H1 (cell line): ENCODE data around the gene ZBTB34. TPM values are rescaled to one million over a fixed set of nuclear protein-coding genes. Genes with fewer than 3 reads are reported as not detected.

Source experiments
- CTCF ChIP-seq, 3 experiments: IDR thresholded peaks; 1 replicate in 2 of 3; 2 replicates in 1 of 3; pipeline versions ENCODE4 v1.5.1 to v1.6.1; 2011; ENCODE audit warnings: low read length in 3 of 3, mild to moderate bottlenecking in 3 of 3, inconsistent platforms in 2 of 3, low read depth in 1 of 3, moderate library complexity in 1 of 3; ENCODE audit not compliant: insufficient read depth in 1 of 3; ENCODE audit errors: control extremely low read depth in 1 of 3
- MAFK ChIP-seq: IDR thresholded peaks from 2 replicates; pipeline ENCODE4 v1.6.1; 2012; ENCODE audit warnings: low read depth, mild to moderate bottlenecking, improper control_type of control experiment, low read length
- TBP ChIP-seq: IDR thresholded peaks from 2 replicates; pipeline ENCODE4 v1.6.1; 2011; ENCODE audit warnings: low read depth, low read length, improper control_type of control experiment
- polyA plus RNA-seq, 7 experiments: library from polyadenylated mRNA; depleted of rRNA in 3 of 7; stranded (reverse) in 5 of 7; unstranded in 2 of 7; fragments of >200 nt in 5 of 7; fragments of 200-250 nt in 2 of 7; gene quantifications; 1 replicate in 5 of 7; 2 replicates in 1 of 7; 4 replicates in 1 of 7; pipeline versions ENCODE4 v1.2.1 to v1.2.3, GENCODE V29; 2011 to 2013; ENCODE audit warnings: missing spikeins in 2 of 7, mixed read lengths in 2 of 7
- total RNA-seq: library from RNA; stranded (reverse); fragmentation: NEBNext Ultra II Directional; extraction: Animal tissue kit (Norgen Biotek cat#: 25700); gene quantifications from 2 replicates; pipeline ENCODE4 v1.2.1, GENCODE V29; 2021

ZBTB34 gene
- total and polyA plus RNA-seq, 2 of the 8 experiments (the other 6 are each of a cell fraction or from before 2014, with no cell fraction given) = 8.2 to 15.9 TPM

- no peak for TF ChIP-seq MAFK
- TF ChIP-seq CTCF (IDR thresholded peaks at IDR 0.05; ENCODE audit: control extremely low read depth in 1 of 3, insufficient read depth in 1 of 3, low read depth in 1 of 3, low read length in 3 of 3) = peak; percentile 81 to 90 (median 89)
- TF ChIP-seq TBP = no peak
These were observed at the start of gene ZBTB34 (continued) for GRCh38 chr9:126860077-126860756.
